RWPE1 (cell line): ENCODE measurements around the gene DENND1C.
A peak's percentile ranks its signal among the peaks of the same experiment; 100 is the strongest.

Experiments
- CTCF ChIA-PET: fragments of 350-600 bp; sonication (Branson Sonifier 250); formaldehyde crosslinking; extraction: SDS; loops from one replicate; lab custom pipeline; 2021; lab: Yijun Ruan, JAX
- POLR2A ChIA-PET: fragments of 400-600 bp; formaldehyde crosslinking; extraction: SDS; loops from one replicate; lab custom pipeline; 2020; ENCODE audit warnings: antibody characterized with exemption; ENCODE audit not compliant: low non-redundant PET; lab: Yijun Ruan, JAX
- DNase-seq: peaks from one replicate; pipeline ENCODE4 v3.0.0; 2012; ENCODE audit warnings: low spot score
- H3K27ac ChIP-seq: fragments of 450-650 bp; 2 replicates; pipeline ENCODE4 v1.5.1; 2017
- CTCF ChIP-seq: fragments of 450-650 bp; conservative IDR thresholded peaks from 2 replicates; pipeline ENCODE4 v1.5.1; 2017; ENCODE audit warnings: low read depth, mild to moderate bottlenecking

The DENND1C gene

GRCh38 chr19:6457958-6458694 lies 23.5 kb downstream of the DENND1C start:
- no peak for DNase-seq
- ChIA-PET POLR2A (no interaction called here), CTCF (interaction anchor here (0.6 kb wide), 1 partner anchor 30 kb away, joined by 3 read pairs; no protein-coding TSS in a partner anchor)
- H3K27ac ChIP-seq: peak overlapping the region; percentile 82
- no peak for TF ChIP-seq CTCF

DNA sequence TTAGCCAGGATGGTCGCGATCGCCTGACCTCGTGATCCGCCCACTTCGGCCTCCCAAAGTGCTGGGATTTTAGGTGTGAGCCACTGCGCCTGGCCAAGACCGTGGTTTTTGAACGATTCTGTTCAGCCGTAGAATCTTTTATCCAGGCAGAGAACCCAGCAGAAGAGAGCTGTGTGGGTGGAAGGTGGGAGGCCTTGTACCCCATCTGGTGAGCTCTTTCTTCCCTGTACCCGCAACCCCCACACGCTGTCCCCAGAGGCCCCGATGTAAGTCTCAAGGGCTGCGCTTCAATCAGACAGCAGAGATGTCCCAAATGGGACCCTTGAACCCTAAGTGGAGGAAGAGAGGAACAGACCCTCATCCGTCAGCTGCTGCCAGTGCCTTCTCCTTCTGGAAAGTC lies 25.7 kb downstream of the DENND1C start:
- no peak overlapping the region for H3K27ac ChIP-seq
- no peak for TF ChIP-seq CTCF
- CTCF ChIA-PET: no interaction called here
- DNase-seq: no peak
- POLR2A ChIA-PET: no interaction called here

DNA sequence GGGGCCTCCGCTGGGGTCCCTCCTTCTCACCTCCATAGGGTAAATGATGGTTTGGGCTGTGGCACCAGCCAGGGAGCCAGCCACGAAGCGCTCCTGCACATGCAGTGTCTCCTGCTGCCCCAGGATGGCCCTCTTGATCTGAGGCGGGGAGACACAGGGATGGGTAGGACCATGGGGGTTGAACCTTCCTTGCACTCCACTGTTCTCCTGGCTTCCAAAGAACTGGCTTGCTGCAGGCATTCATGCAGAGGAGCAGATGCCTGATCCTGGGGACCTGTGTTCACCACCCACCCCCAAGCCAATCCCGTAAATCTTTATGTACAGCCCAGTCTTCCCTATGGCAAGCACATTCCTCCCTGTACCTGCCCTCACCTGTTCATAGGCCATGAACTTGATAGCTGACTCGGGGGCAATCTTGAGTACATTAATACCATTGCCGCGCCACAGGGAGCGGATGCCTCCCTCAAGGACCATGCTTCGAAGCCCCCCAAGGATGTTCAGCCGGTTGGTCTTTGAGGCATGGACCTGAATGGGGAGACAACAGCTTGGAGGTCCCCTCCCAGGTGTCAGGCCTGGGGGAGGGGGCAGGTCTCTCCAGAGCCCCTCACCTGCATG lies 27.5 kb downstream of the DENND1C start:
- POLR2A ChIA-PET: no interaction called here
- CTCF ChIA-PET: no interaction called here
- DNase-seq: no peak
- H3K27ac ChIP-seq: no peak overlapping the region
- TF ChIP-seq CTCF: no peak

GRCh38 chr19:6452899-6453298 lies 28.7 kb downstream of the DENND1C start:
- H3K27ac ChIP-seq: no peak overlapping the region
- POLR2A ChIA-PET: no interaction called here
- DNase-seq: no peak
- CTCF ChIA-PET: no interaction called here
- no peak for TF ChIP-seq CTCF

GRCh38 chr19:6452223-6452614 lies 29.4 kb downstream of the DENND1C start:
- POLR2A ChIA-PET: no interaction called here

More at GRCh38 chr19:6452223-6452614, 29.4 kb downstream of the DENND1C start:
- DNase-seq: no peak
- no peak for TF ChIP-seq CTCF
- CTCF ChIA-PET: no interaction called here
- H3K27ac ChIP-seq: no peak overlapping the region
